ENCODE measurements around the gene LRRFIP1. TPM values are rescaled to one million over a fixed set of nuclear protein-coding genes. Genes with fewer than 3 reads are reported as not detected.

Gene LRRFIP1
- polyA plus RNA-seq, 2 of the 4 experiments (the other 2 are of a cell fraction): 75.6 to 93.0 TPM

GRCh38 chr2:237765875-237766274 is 138.5 kb downstream of the LRRFIP1 start (continued):
- TF ChIP-seq HMGXB4 (CRISPR knock-in tag; IDR thresholded peaks at IDR 0.05; ENCODE audit: borderline replicate concordance): no peak
- no peak for TF ChIP-seq POLR2AphosphoS2 (conservative IDR thresholded peaks at IDR 0.05; ENCODE audit: low read length)
- no peak for TF ChIP-seq JUNB (IDR thresholded peaks at IDR 0.05)
- TF ChIP-seq MAX (IDR thresholded peaks at IDR 0.05): no peak
- no peak for TF ChIP-seq RNF2 (IDR thresholded peaks at IDR 0.05; ENCODE audit: borderline replicate concordance, low read depth)

- CTCF ChIA-PET: interaction anchor here (1.5 kb wide), 1 partner anchor 93 kb away, joined by 5 read pairs; no protein-coding TSS in a partner anchor
- 64% methylated on average over 2 of the region's 2 CpGs for WGBS (ENCODE audit: missing lambda C conversion rate)
- H3K4me3 ChIP-seq: no peak overlapping the region
- DNase-seq (ENCODE audit: low read depth in 1 of 2, low spot score in 1 of 2) (no peak), FAIRE-seq (no peak), ATAC-seq (no peak)
- TF ChIP-seq PHF8 (IDR thresholded peaks at IDR 0.05; ENCODE audit: borderline replicate concordance, low read depth) (no peak), MAZ (IDR thresholded peaks at IDR 0.05; ENCODE audit: borderline replicate concordance, low read depth, low read length) (no peak), ZFP36 (IDR thresholded peaks at IDR 0.05; ENCODE audit: borderline replicate concordance, partially characterized antibody) (no peak), CTCF (IDR thresholded peaks at IDR 0.05) (no peak), HMGXB4 (CRISPR knock-in tag; IDR thresholded peaks at IDR 0.05; ENCODE audit: borderline replicate concordance) (no peak), BCL3 (IDR thresholded peaks at IDR 0.05) (no peak), KDM1A (IDR thresholded peaks at IDR 0.05; ENCODE audit: low read depth) (no peak), HDAC2 (IDR thresholded peaks at IDR 0.05) (no peak), RCOR1 (IDR thresholded peaks at IDR 0.05; ENCODE audit: low read depth, low read length) (no peak), FOSL2 (IDR thresholded peaks at IDR 0.05) (no peak), FOSL2 (CRISPR knock-in tag; IDR thresholded peaks at IDR 0.05) (no peak), NPAS2 (CRISPR knock-in tag; IDR thresholded peaks at IDR 0.05; ENCODE audit: borderline replicate concordance) (no peak), TP53 (CRISPR knock-in tag; IDR thresholded peaks at IDR 0.05) (no peak), PBX3 (IDR thresholded peaks at IDR 0.05) (no peak), HOXB5 (CRISPR knock-in tag; IDR thresholded peaks at IDR 0.05) (no peak), FOSB (CRISPR knock-in tag; IDR thresholded peaks at IDR 0.05) (no peak), EP300 (IDR thresholded peaks at IDR 0.05) (no peak), SMC3 (IDR thresholded peaks at IDR 0.05) (no peak)
- no peaks in the 10 kb centered on the region for H3K9me3 ChIP-seq
- POLR2A ChIA-PET: no interaction called here
- no peak overlapping the region for H3K4me2 ChIP-seq
- H3K4me1 ChIP-seq: peaks cover 9% of the 10 kb centered on the region; the same call in 1 of the 3 replicates
- H3K27ac ChIP-seq: no peak overlapping the region
Measured at GRCh38 chr2:237766340-237766739, 139.0 kb downstream of the LRRFIP1 start.

Measured in A549 (cell line).